ENCODE measurements around the gene GPC2.

DNA sequence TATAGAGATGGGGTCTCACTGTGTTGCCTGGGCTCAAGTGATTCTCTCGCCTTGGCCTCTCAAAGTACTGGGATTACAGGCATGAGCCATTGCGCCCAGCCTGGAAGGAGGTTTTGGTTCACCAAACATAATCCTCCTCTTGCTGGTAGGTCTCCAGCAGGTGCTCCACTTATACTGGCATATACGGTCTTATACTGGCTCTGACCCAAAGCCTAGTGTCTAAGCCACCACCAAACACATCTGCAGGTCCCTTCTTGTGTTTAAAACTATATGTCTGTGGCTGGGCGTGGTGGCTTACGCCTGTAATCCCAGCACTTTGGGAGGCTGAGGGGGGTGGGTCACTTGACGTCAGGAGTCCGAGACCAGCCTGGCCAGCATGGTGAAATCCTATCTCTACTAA is 45.1 kb downstream of the GPC2 start:
- TF ChIP-seq POLR2A (IDR thresholded peaks at IDR 0.05; ENCODE audit: low read depth, low read length) (no peak), PAX5 (IDR thresholded peaks at IDR 0.05; ENCODE audit: insufficient read depth, low read length, severe bottlenecking) (no peak), POLR2AphosphoS5 (IDR thresholded peaks at IDR 0.05; ENCODE audit: low read depth, low read length) (no peak), TAF1 (IDR thresholded peaks at IDR 0.05; ENCODE audit: low read depth, low read length) (no peak), SPI1 (IDR thresholded peaks at IDR 0.05; ENCODE audit: low read depth, low read length) (no peak), POU2F2 (IDR thresholded peaks at IDR 0.05; ENCODE audit: low read depth, low read length) (no peak)
